ENCODE results near the gene TRMT61B. TPM values are rescaled to one million over a fixed set of nuclear protein-coding genes. Genes with fewer than 3 reads are reported as not detected.

The TRMT61B gene
- total RNA-seq, 1 experiment from 2014 or later: 24.0 TPM

DNA sequence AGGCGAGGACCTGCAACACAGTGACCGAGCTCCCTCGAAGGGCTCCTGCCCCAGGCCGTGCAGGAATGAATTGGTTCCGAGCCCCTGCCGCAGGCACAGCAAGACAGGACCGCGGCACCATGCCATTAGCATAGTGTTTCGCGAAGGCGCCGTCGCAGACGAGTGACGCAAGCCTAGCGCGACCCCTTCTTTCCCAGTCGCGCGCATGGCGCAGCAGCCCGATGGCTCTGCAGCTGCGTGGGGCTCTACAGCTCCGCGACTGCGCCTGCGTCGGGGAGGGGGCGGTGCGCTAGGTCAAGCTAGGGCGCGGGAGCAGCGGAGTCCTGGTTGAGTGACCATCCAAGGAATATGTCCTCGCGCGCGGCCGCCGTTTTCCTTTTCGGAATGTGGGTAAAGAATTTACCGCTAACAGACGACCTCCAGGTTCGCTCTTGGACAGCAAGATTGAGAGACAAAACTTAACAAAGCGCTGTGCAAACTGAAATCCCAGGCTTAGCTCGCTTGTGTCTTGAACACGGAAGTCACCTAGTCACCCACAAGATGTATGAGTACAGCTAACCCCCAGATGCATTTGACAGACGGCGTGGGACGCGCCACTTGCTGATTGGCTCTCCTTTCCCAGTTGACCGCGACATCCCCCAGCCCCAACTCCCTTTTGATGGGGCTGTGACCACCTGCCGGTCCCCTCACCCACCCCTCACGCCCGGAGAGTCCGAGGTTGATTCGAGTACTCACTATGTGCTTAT, at the start of gene TRMT61B (continued):
- TF ChIP-seq, protein P1, sequence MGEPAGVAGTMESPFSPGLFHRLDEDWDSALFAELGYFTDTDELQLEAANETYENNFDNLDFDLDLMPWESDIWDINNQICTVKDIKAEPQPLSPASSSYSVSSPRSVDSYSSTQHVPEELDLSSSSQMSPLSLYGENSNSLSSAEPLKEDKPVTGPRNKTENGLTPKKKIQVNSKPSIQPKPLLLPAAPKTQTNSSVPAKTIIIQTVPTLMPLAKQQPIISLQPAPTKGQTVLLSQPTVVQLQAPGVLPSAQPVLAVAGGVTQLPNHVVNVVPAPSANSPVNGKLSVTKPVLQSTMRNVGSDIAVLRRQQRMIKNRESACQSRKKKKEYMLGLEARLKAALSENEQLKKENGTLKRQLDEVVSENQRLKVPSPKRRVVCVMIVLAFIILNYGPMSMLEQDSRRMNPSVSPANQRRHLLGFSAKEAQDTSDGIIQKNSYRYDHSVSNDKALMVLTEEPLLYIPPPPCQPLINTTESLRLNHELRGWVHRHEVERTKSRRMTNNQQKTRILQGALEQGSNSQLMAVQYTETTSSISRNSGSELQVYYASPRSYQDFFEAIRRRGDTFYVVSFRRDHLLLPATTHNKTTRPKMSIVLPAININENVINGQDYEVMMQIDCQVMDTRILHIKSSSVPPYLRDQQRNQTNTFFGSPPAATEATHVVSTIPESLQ (CRISPR knock-in tag; IDR thresholded peaks at IDR 0.05): no peak
- TF ChIP-seq, protein P2, sequence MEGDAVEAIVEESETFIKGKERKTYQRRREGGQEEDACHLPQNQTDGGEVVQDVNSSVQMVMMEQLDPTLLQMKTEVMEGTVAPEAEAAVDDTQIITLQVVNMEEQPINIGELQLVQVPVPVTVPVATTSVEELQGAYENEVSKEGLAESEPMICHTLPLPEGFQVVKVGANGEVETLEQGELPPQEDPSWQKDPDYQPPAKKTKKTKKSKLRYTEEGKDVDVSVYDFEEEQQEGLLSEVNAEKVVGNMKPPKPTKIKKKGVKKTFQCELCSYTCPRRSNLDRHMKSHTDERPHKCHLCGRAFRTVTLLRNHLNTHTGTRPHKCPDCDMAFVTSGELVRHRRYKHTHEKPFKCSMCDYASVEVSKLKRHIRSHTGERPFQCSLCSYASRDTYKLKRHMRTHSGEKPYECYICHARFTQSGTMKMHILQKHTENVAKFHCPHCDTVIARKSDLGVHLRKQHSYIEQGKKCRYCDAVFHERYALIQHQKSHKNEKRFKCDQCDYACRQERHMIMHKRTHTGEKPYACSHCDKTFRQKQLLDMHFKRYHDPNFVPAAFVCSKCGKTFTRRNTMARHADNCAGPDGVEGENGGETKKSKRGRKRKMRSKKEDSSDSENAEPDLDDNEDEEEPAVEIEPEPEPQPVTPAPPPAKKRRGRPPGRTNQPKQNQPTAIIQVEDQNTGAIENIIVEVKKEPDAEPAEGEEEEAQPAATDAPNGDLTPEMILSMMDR (IDR thresholded peaks at IDR 0.05): no peak
- TF ChIP-seq FOXK1 (CRISPR knock-in tag; IDR thresholded peaks at IDR 0.05) (peak; percentile 99), ZNF263 (CRISPR knock-in tag; IDR thresholded peaks at IDR 0.05; ENCODE audit: low read depth) (no peak), JAZF1 (CRISPR knock-in tag; IDR thresholded peaks at IDR 0.05) (no peak), RELA (CRISPR knock-in tag; IDR thresholded peaks at IDR 0.05; ENCODE audit: borderline replicate concordance) (no peak), TEAD4 (CRISPR knock-in tag; IDR thresholded peaks at IDR 0.05) (peak; percentile 83; the same call in 1 of the 2 replicates), EMX1 (CRISPR knock-in tag; IDR thresholded peaks at IDR 0.05) (no peak), TCF7 (CRISPR knock-in tag; IDR thresholded peaks at IDR 0.05; ENCODE audit: low read depth) (0 out of 2 replicates have a peak, but pooled peaks have one; percentile 60), ZNF232 (CRISPR knock-in tag; IDR thresholded peaks at IDR 0.05) (no peak), ZNF138 (CRISPR knock-in tag; conservative IDR thresholded peaks at IDR 0.05) (no peak), ZNF423 (CRISPR knock-in tag; IDR thresholded peaks at IDR 0.05) (no peak), NFATC4 (CRISPR knock-in tag; IDR thresholded peaks at IDR 0.05) (no peak), ZNF396 (CRISPR knock-in tag; IDR thresholded peaks at IDR 0.05; ENCODE audit: borderline replicate concordance) (no peak), MYBL2 (CRISPR knock-in tag; IDR thresholded peaks at IDR 0.05) (peak; percentile 94), SMAD3 (CRISPR knock-in tag; IDR thresholded peaks at IDR 0.05; ENCODE audit: borderline replicate concordance) (no peak; the same call in 1 of the 2 replicates), NR2C2 (CRISPR knock-in tag; IDR thresholded peaks at IDR 0.05) (no peak), NR3C1 (CRISPR knock-in tag; conservative IDR thresholded peaks at IDR 0.05; ENCODE audit: low read depth) (no peak), TEAD1 (CRISPR knock-in tag; IDR thresholded peaks at IDR 0.05) (peak; percentile 95), HMGA2 (CRISPR knock-in tag; IDR thresholded peaks at IDR 0.05) (no peak), SP1 (CRISPR knock-in tag; conservative IDR thresholded peaks at IDR 0.05) (peak; percentile 95), MXD4 (CRISPR knock-in tag; IDR thresholded peaks at IDR 0.05; ENCODE audit: borderline replicate concordance) (no peak), GRHL2 (CRISPR knock-in tag; IDR thresholded peaks at IDR 0.05; ENCODE audit: insufficient replicate concordance, severe bottlenecking) (no peak)
- TF ChIP-seq, protein P3, sequence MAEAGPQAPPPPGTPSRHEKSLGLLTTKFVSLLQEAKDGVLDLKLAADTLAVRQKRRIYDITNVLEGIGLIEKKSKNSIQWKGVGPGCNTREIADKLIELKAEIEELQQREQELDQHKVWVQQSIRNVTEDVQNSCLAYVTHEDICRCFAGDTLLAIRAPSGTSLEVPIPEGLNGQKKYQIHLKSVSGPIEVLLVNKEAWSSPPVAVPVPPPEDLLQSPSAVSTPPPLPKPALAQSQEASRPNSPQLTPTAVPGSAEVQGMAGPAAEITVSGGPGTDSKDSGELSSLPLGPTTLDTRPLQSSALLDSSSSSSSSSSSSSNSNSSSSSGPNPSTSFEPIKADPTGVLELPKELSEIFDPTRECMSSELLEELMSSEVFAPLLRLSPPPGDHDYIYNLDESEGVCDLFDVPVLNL (CRISPR knock-in tag; IDR thresholded peaks at IDR 0.05; ENCODE audit: borderline replicate concordance, low read depth): 0 out of 2 replicates have a peak, but pooled peaks have one; percentile 59
- TF ChIP-seq, protein P4, sequence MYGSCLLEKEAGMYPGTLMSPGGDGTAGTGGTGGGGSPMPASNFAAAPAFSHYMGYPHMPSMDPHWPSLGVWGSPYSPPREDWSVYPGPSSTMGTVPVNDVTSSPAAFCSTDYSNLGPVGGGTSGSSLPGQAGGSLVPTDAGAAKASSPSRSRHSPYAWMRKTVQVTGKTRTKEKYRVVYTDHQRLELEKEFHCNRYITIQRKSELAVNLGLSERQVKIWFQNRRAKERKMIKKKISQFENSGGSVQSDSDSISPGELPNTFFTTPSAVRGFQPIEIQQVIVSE (CRISPR knock-in tag; IDR thresholded peaks at IDR 0.05; ENCODE audit: borderline replicate concordance): no peak
- TF ChIP-seq, protein P5, sequence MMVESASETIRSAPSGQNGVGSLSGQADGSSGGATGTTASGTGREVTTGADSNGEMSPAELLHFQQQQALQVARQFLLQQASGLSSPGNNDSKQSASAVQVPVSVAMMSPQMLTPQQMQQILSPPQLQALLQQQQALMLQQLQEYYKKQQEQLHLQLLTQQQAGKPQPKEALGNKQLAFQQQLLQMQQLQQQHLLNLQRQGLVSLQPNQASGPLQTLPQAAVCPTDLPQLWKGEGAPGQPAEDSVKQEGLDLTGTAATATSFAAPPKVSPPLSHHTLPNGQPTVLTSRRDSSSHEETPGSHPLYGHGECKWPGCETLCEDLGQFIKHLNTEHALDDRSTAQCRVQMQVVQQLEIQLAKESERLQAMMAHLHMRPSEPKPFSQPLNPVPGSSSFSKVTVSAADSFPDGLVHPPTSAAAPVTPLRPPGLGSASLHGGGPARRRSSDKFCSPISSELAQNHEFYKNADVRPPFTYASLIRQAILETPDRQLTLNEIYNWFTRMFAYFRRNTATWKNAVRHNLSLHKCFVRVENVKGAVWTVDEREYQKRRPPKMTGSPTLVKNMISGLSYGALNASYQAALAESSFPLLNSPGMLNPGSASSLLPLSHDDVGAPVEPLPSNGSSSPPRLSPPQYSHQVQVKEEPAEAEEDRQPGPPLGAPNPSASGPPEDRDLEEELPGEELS (CRISPR knock-in tag; IDR thresholded peaks at IDR 0.05): peak; percentile 91
- TF ChIP-seq, protein P6, sequence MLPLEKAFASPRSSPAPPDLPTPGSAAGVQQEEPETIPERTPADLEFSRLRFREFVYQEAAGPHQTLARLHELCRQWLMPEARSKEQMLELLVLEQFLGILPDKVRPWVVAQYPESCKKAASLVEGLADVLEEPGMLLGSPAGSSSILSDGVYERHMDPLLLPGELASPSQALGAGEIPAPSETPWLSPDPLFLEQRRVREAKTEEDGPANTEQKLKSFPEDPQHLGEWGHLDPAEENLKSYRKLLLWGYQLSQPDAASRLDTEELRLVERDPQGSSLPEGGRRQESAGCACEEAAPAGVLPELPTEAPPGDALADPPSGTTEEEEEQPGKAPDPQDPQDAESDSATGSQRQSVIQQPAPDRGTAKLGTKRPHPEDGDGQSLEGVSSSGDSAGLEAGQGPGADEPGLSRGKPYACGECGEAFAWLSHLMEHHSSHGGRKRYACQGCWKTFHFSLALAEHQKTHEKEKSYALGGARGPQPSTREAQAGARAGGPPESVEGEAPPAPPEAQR (CRISPR knock-in tag; IDR thresholded peaks at IDR 0.05): no peak
- TF ChIP-seq, protein P7, sequence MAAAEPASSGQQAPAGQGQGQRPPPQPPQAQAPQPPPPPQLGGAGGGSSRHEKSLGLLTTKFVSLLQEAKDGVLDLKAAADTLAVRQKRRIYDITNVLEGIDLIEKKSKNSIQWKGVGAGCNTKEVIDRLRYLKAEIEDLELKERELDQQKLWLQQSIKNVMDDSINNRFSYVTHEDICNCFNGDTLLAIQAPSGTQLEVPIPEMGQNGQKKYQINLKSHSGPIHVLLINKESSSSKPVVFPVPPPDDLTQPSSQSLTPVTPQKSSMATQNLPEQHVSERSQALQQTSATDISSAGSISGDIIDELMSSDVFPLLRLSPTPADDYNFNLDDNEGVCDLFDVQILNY (CRISPR knock-in tag; IDR thresholded peaks at IDR 0.05): peak; percentile 64; the same call in 1 of the 2 replicates
- TF ChIP-seq, protein P8, sequence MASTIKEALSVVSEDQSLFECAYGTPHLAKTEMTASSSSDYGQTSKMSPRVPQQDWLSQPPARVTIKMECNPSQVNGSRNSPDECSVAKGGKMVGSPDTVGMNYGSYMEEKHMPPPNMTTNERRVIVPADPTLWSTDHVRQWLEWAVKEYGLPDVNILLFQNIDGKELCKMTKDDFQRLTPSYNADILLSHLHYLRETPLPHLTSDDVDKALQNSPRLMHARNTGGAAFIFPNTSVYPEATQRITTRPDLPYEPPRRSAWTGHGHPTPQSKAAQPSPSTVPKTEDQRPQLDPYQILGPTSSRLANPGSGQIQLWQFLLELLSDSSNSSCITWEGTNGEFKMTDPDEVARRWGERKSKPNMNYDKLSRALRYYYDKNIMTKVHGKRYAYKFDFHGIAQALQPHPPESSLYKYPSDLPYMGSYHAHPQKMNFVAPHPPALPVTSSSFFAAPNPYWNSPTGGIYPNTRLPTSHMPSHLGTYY (CRISPR knock-in tag; IDR thresholded peaks at IDR 0.05): no peak
